Astrocyte of the cerebellum (primary cell): ENCODE measurements around the gene DIS3L2.
"Not testable (repeated sequence)": the region's sequence is repeated elsewhere in the genome, so short reads cannot be mapped to it uniquely, and the experiment has no call there.

Experiments
- DNase-seq: peaks from one replicate; pipeline ENCODE4 v3.0.0-alpha.2; 2011; ENCODE audit warnings: low read depth
- H3K4me3 ChIP-seq: 2 replicates; pipeline ENCODE4 v1.5.1; 2011; ENCODE audit warnings: mild to moderate bottlenecking, low read depth, low read length, moderate library complexity
- CTCF ChIP-seq: IDR thresholded peaks from 2 replicates; pipeline ENCODE4 v1.5.1; 2012; ENCODE audit warnings: low read length, low read depth, moderate library complexity, mild to moderate bottlenecking; ENCODE audit errors: missing control alignments
- in situ Hi-C: cut with HindIII; loops from 2 replicates; pipeline ENCODE4 v1.10.0; 2017; ENCODE audit warnings: low sequenced_read_pairs

Gene DIS3L2

GRCh38 chr2:232354069-232354468 lies 392.6 kb downstream of the DIS3L2 start:
- no peak overlapping the region for H3K4me3 ChIP-seq
- TF ChIP-seq CTCF: no peak
- in situ Hi-C loops: no loop called here
- DNase-seq: no peak

DNA sequence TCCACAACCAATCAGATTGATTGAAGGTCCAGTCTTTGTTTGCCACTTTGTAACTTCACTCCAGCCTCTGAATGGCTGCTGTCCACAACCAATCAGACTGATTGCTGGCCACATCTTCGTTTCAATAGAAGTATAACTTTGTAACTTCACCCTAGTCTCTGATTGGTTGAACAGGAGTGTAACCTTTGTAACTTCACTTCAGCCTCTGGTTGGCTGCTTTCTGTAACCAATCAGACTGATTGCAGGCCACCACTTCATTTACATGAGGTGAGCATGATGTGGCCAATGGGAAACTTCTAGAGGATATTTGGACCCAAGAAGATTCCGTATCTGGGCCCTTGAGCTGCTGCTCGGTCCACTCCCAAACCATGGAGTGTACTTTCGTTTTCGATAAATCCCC lies 400.1 kb downstream of the DIS3L2 start:
- in situ Hi-C loops: no loop called here
- no peak for TF ChIP-seq CTCF
- H3K4me3 ChIP-seq: no peak overlapping the region
- DNase-seq: no peak

DNA sequence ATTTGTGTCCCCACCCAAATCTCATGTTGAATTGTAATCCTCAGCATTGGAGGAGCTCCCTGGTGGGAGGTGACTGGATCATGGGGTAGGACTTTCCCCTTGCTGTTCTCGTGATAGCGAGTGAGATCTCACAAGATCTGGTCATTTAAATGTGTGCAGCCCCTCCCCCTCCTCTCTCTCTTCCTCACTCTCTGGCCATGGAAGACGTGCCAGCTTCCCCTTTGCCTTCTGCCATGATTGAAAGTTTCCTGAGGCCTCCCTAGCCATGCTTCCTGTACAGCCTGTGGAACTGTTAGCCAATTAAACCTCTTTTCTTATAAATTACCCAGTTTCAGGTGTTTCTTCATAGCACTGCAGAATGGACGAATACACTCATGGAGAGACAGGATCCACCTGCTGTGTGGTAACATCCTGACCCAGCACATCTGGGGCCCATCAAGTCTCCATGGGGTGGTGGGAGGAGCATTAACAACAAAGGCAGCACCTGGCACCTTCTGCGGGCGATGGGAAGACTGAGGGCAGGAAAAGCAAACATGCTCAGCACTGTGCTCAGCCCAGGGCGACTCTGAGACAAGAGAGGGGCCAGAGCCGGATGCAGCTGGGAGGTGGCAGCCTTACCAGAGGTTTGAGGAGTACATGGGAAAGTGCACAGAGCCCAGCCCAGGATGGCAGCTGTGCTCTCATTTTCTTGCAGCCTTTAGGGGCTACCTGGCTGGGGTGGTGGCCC lies 400.8 kb downstream of the DIS3L2 start:
- DNase-seq: no peak
- in situ Hi-C loops: no loop called here
- TF ChIP-seq CTCF: no peak
- H3K4me3 ChIP-seq: no peak overlapping the region

- in situ Hi-C loops, H3K4me3 ChIP-seq, DNase-seq: not testable (repeated sequence)
Measured at GRCh38 chr2:232363064-232363783, 401.7 kb downstream of the DIS3L2 start.

- TF ChIP-seq CTCF: no peak
- no peak for DNase-seq
- in situ Hi-C loops: no loop called here
- H3K4me3 ChIP-seq: no peak overlapping the region
Measured at GRCh38 chr2:232363784-232364615, 402.5 kb downstream of the DIS3L2 start.

DNA sequence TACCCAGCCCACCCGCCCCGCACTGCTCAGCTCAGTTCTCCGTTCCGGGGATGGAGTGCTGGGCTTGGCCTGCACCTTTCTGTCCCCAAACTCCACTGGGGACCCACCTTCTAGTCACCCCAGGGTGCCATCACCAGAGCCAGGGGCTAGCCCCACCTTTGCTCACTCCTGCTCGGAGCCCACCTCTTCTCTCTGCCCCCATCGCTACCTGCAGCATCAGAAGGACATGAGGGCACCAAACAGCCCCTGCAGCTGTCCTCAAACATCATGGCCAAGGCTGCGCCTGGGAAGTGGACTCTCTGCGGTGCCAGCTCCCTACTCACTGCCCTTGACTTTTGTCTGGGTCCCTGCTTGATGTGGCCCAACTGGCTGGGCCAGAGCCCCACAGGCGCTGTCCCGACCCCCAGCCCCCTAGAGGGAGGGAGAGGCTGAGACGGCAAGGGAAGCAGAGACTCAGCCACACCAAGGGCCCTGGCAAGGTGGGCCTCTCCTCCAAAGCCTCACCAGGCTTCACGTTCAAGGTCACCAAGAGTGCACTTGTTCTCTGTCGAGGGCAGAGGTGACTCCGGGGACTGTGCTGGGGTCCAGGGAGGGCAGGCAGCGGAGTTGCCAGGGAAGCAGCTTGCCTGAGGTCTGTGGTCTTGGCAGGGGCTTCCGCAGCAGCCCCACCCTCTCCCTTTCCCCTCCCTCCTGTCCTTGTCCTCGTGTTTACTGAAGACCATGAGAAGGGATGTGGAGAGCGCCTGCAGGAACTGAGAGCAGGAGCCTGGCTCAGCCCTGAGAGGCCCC lies 403.5 kb downstream of the DIS3L2 start:
- in situ Hi-C loops, DNase-seq, H3K4me3 ChIP-seq: not testable (repeated sequence)
